Skeletal muscle cell (primary cell): ENCODE data around the gene TAL1.
"Not testable (repeated sequence)": the region's sequence is repeated elsewhere in the genome, so short reads cannot be mapped to it uniquely, and the experiment has no call there.

Experiments used
- DNase-seq: peaks from one replicate; pipeline ENCODE4 v3.0.0-alpha.2; 2010; ENCODE audit warnings: low read depth
- H3K4me3 ChIP-seq: 2 replicates; pipeline ENCODE4 v1.5.1; 2011; ENCODE audit warnings: low read depth, mild to moderate bottlenecking, control low read depth, low read length, moderate library complexity

TAL1 gene

GRCh38 chr1:47232187-47232874, at the start of gene TAL1:
TSS of gene TAL1 (minus strand) at chr1:47232225. CDS start at chr1:47225888, 6,337 bp downstream.
- peak within 1 kb of the TSS; percentile 32 for H3K4me3 ChIP-seq
- no peak for DNase-seq

- DNase-seq = no peak
Observed at GRCh38 chr1:47280142-47280541, 48.1 kb upstream of the TAL1 start.

GRCh38 chr1:47276850-47277249, 44.8 kb upstream of the TAL1 start:
- no peak overlapping the region for H3K4me3 ChIP-seq
- no peak for DNase-seq

More at GRCh38 chr1:47280142-47280541, 48.1 kb upstream of the TAL1 start:
- H3K4me3 ChIP-seq = no peak overlapping the region

- DNase-seq = not testable (repeated sequence)
Observed at GRCh38 chr1:47275811-47276210, 43.8 kb upstream of the TAL1 start.

GRCh38 chr1:47265529-47265928, 33.5 kb upstream of the TAL1 start:
- DNase-seq, H3K4me3 ChIP-seq: not testable (repeated sequence)

More at GRCh38 chr1:47275811-47276210, 43.8 kb upstream of the TAL1 start:
- H3K4me3 ChIP-seq = not testable (repeated sequence)

GRCh38 chr1:47262787-47263413, 30.9 kb upstream of the TAL1 start:
- DNase-seq = no peak
- H3K4me3 ChIP-seq = no peak overlapping the region

- H3K4me3 ChIP-seq = no peak overlapping the region
- no peak for DNase-seq
Observed at GRCh38 chr1:47257224-47257623, 25.2 kb upstream of the TAL1 start.

- no peak for DNase-seq
- H3K4me3 ChIP-seq = no peak overlapping the region
Observed at GRCh38 chr1:47252795-47253194, 20.8 kb upstream of the TAL1 start.

GRCh38 chr1:47252369-47252768, 20.3 kb upstream of the TAL1 start:
- DNase-seq = no peak
- no peak overlapping the region for H3K4me3 ChIP-seq

- no peak overlapping the region for H3K4me3 ChIP-seq
- DNase-seq = no peak
Observed at GRCh38 chr1:47249755-47250154, 17.7 kb upstream of the TAL1 start.

GRCh38 chr1:47244339-47244862, 12.4 kb upstream of the TAL1 start:
- H3K4me3 ChIP-seq = no peak overlapping the region
- no peak for DNase-seq

- DNase-seq = no peak
Observed at GRCh38 chr1:47243910-47244309, 11.9 kb upstream of the TAL1 start.

GRCh38 chr1:47241114-47242113, 9.4 kb upstream of the TAL1 start:
- H3K4me3 ChIP-seq = no peak overlapping the region
- no peak for DNase-seq

More at GRCh38 chr1:47243910-47244309, 11.9 kb upstream of the TAL1 start:
- H3K4me3 ChIP-seq = no peak overlapping the region

- no peak overlapping the region for H3K4me3 ChIP-seq
- no peak for DNase-seq
Observed at GRCh38 chr1:47238935-47239592, 7.0 kb upstream of the TAL1 start.

GRCh38 chr1:47235806-47236205, 3.8 kb upstream of the TAL1 start:
- no peak overlapping the region for H3K4me3 ChIP-seq
- DNase-seq = no peak

- no peak for DNase-seq
- no peak overlapping the region for H3K4me3 ChIP-seq
Observed at GRCh38 chr1:47235241-47235681, 3.2 kb upstream of the TAL1 start.

- DNase-seq = no peak
- H3K4me3 ChIP-seq = no peak overlapping the region
Observed at GRCh38 chr1:47233186-47233585, 1.2 kb upstream of the TAL1 start.

GRCh38 chr1:47231301-47232186, 481 bp downstream of the TAL1 start:
- peak overlapping the region; percentile 32 for H3K4me3 ChIP-seq

More at GRCh38 chr1:47231301-47232186, 481 bp downstream of the TAL1 start:
- DNase-seq = peak; percentile 10
